RWPE1 (cell line): ENCODE results near the gene PHRF1.

Experiments used
- CTCF ChIA-PET: fragments of 350-600 bp; sonication (Branson Sonifier 250); formaldehyde crosslinking; extraction: SDS; loops from one replicate; lab custom pipeline; 2021; lab: Yijun Ruan, JAX
- POLR2A ChIA-PET: fragments of 400-600 bp; formaldehyde crosslinking; extraction: SDS; loops from one replicate; lab custom pipeline; 2020; ENCODE audit warnings: antibody characterized with exemption; ENCODE audit not compliant: low non-redundant PET; lab: Yijun Ruan, JAX
- DNase-seq: peaks from one replicate; pipeline ENCODE4 v3.0.0; 2012; ENCODE audit warnings: low spot score
- H3K27ac ChIP-seq: fragments of 450-650 bp; 2 replicates; pipeline ENCODE4 v1.5.1; 2017
- TF ChIP-seq, protein P1 (sequence below): fragments of 450-650 bp; conservative IDR thresholded peaks from 2 replicates; pipeline ENCODE4 v1.5.1; 2017; ENCODE audit warnings: low read depth, mild to moderate bottlenecking

The PHRF1 gene

DNA sequence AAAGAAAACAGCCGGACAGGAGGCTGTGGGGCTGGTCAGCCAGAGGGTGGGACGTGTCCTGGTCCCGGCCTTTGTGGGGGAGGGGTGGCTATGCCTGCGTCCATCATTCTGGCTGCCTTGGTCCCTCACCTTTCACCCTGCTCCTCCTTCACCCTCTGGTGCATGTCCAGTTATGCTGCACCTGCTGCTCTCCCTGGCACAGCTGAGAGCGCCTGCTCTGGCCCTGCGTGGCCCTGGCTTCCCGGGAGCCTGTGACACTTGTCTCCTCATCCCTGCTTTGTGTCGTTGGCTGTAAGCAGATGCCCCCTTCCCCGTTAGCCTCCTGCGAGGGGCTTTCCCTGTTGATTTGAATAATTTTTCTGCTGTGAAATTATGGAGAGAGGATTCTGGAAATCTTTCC, 16.6 kb downstream of the PHRF1 start:
- H3K27ac ChIP-seq = no peak overlapping the region
- ChIA-PET POLR2A (no interaction called here), CTCF (no interaction called here)
- DNase-seq = no peak
- TF ChIP-seq, protein P1, sequence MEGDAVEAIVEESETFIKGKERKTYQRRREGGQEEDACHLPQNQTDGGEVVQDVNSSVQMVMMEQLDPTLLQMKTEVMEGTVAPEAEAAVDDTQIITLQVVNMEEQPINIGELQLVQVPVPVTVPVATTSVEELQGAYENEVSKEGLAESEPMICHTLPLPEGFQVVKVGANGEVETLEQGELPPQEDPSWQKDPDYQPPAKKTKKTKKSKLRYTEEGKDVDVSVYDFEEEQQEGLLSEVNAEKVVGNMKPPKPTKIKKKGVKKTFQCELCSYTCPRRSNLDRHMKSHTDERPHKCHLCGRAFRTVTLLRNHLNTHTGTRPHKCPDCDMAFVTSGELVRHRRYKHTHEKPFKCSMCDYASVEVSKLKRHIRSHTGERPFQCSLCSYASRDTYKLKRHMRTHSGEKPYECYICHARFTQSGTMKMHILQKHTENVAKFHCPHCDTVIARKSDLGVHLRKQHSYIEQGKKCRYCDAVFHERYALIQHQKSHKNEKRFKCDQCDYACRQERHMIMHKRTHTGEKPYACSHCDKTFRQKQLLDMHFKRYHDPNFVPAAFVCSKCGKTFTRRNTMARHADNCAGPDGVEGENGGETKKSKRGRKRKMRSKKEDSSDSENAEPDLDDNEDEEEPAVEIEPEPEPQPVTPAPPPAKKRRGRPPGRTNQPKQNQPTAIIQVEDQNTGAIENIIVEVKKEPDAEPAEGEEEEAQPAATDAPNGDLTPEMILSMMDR = no peak

GRCh38 chr11:593347-593746, 17.1 kb downstream of the PHRF1 start:
- H3K27ac ChIP-seq = 0 out of 2 replicates have a peak overlapping the region, but pooled peaks have one; percentile 35
- POLR2A ChIA-PET = no interaction called here
- TF ChIP-seq, protein P1 = no peak
- no peak for DNase-seq
- CTCF ChIA-PET = no interaction called here

DNA sequence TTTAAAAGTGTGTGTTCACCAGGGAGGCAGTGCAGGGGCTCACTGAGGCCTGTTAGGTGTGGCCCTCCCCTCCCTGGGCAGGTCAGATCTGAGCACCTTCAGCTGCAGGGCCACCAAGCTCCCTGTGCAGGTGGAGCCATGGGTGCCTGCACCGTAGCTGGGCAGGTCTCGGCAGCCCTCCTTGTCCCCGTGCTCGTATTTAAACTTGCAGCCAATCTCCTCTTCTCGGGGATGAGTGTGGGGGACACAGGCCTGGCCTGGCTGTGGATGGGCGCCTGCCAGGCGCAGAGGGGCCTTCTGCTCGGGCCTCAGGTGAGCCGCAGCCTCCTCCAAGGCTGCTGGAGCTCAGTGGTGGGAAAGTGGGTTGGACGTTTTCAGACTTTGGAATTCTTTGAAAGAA, 19.1 kb downstream of the PHRF1 start:
- TF ChIP-seq, protein P1 = no peak
- peak overlapping the region; percentile 43 for H3K27ac ChIP-seq
- DNase-seq = no peak
- POLR2A ChIA-PET = no interaction called here
- CTCF ChIA-PET = no interaction called here

GRCh38 chr11:596374-596773, 20.1 kb downstream of the PHRF1 start:
- POLR2A ChIA-PET = no interaction called here
- TF ChIP-seq, protein P1 = no peak
- DNase-seq = no peak
- CTCF ChIA-PET = interaction anchor here (0.6 kb wide), 1 partner anchor 85 kb away, joined by 4 read pairs; no protein-coding TSS in a partner anchor
- H3K27ac ChIP-seq = no peak overlapping the region; the same call in none of the 2 replicates

DNA sequence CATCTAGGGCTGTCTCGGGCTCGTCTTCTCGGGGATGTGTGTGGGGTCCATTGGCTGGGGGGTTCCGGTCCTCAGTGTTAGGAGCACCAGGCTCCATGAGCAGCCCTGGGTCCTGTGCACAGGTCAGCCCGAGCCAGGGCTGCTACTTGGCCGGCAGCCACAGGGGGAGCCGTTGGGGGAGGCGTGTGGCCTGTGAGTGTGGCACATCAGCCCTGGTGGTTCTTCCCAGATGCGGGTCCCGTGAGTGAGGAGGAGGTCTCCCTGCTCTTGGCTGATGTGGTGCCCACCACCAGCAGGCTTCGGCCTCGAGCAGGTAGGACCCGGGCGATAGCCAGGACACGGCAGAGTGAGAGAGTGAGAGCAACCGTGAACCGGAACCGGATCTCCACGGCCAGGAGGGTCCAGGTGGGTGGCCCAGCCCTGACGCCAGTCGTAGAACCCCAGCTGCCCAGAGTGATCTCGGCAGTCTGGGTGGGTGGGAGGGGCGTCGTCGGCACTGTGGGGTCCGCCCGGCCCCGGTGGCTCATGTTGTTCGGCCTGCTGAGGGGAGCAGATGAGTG, 21.0 kb downstream of the PHRF1 start:
- TF ChIP-seq, protein P1 = no peak
- CTCF ChIA-PET = no interaction called here
- DNase-seq = no peak
- H3K27ac ChIP-seq = peak overlapping the region; percentile 2; the same call in 1 of the 2 replicates
- POLR2A ChIA-PET = no interaction called here

- TF ChIP-seq, protein P1 = no peak
- DNase-seq = no peak
- POLR2A ChIA-PET = no interaction called here
- CTCF ChIA-PET = no interaction called here
- H3K27ac ChIP-seq = no peak overlapping the region
Measured at GRCh38 chr11:598005-598680, 21.9 kb downstream of the PHRF1 start.
